ENCODE results near the gene SLC4A8. TPM values are rescaled to one million over a fixed set of nuclear protein-coding genes. Genes with fewer than 3 reads are reported as not detected.
A peak's percentile ranks its signal among the peaks of the same experiment; 100 is the strongest.

Gene SLC4A8
- total RNA-seq, 1 experiment from 2014 or later = 26.3 TPM

DNA sequence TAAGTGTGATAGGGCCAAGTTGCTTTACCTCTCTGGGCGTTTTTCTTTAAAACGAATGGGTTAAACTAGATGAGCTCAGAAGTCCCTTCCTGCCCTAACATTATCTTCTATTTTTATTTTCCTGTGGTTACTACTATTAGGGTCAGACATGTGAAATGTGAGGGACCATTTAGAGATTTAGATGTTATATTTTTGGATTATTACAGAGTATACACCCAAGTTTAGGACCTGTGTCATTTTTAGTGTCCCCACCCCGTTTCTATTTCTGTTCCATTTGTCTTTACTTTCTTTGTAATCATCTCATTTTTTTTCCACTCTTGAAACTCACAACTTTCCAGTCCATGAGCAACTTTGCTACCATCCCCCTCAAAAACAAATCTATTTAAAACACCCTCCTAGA, 56.3 kb downstream of the SLC4A8 start:
- H3K79me1 ChIP-seq (ENCODE audit: insufficient read depth, low read depth, low read length, poor library complexity, severe bottlenecking) = no peaks in the 10 kb centered on the region
- H3K14ac ChIP-seq (ENCODE audit: insufficient read depth, low read length) = no peak overlapping the region
- DNase-seq = no peak
- H2AK5ac ChIP-seq (ENCODE audit: insufficient read length, low read length) = no peak overlapping the region
- Mint-ChIP-seq H3K36me3 (ENCODE audit: insufficient read depth in 1 of 3, low read depth in 3 of 3) (peaks cover 0 to 2% (median 0%) of the 10 kb centered on the region in 3 experiments; a peak in 3 of 7 replicates), H3K4me3 (no peak overlapping the region), H3K27ac (0 out of 7 replicates have a peak overlapping the region, but pooled peaks of 1 of the 3 experiments have one; percentile 4), H3K4me1 (peaks cover 4 to 5% of the 10 kb centered on the region in 2 experiments; a peak in 2 of 4 replicates), H3K27me3 (ENCODE audit: low read depth) (no peaks in the 10 kb centered on the region), H3K9me3 (no peaks in the 10 kb centered on the region)
- no peaks in the 10 kb centered on the region for H3K79me2 ChIP-seq (ENCODE audit: insufficient read depth, low read length)
- TF ChIP-seq, protein P1, sequence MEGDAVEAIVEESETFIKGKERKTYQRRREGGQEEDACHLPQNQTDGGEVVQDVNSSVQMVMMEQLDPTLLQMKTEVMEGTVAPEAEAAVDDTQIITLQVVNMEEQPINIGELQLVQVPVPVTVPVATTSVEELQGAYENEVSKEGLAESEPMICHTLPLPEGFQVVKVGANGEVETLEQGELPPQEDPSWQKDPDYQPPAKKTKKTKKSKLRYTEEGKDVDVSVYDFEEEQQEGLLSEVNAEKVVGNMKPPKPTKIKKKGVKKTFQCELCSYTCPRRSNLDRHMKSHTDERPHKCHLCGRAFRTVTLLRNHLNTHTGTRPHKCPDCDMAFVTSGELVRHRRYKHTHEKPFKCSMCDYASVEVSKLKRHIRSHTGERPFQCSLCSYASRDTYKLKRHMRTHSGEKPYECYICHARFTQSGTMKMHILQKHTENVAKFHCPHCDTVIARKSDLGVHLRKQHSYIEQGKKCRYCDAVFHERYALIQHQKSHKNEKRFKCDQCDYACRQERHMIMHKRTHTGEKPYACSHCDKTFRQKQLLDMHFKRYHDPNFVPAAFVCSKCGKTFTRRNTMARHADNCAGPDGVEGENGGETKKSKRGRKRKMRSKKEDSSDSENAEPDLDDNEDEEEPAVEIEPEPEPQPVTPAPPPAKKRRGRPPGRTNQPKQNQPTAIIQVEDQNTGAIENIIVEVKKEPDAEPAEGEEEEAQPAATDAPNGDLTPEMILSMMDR (conservative IDR thresholded peaks at IDR 0.05) = no peak
- no peak overlapping the region for H2BK120ac ChIP-seq (ENCODE audit: low read depth, low read length, poor library complexity, severe bottlenecking)
- H3K4me1 ChIP-seq (ENCODE audit: insufficient read depth, low read length) = no peaks in the 10 kb centered on the region
- no peak overlapping the region for H3K27ac ChIP-seq (ENCODE audit: insufficient read length, low read depth, low read length)
- H2BK20ac ChIP-seq (ENCODE audit: low read depth, low read length, poor library complexity, severe bottlenecking) = no peak overlapping the region
- no peak overlapping the region for H3K4me2 ChIP-seq (ENCODE audit: insufficient read depth, insufficient read length, low read length)
- H4K91ac ChIP-seq (ENCODE audit: insufficient read length, low read depth, low read length) = no peak overlapping the region
- H2AFZ ChIP-seq (ENCODE audit: low read length) = no peak overlapping the region
- H3K9ac ChIP-seq (ENCODE audit: extremely low read depth, insufficient read length, low read length) = no peak overlapping the region
- no peak overlapping the region for H3K18ac ChIP-seq (ENCODE audit: insufficient read length, low read depth, low read length)
- H3K56ac ChIP-seq (ENCODE audit: insufficient read length, low read depth, low read length) = no peak overlapping the region
- H4K5ac ChIP-seq (ENCODE audit: insufficient read length, low read depth, low read length) = no peak overlapping the region
- H3T11ph ChIP-seq (ENCODE audit: low read length) = no peak overlapping the region
- WGBS (ENCODE audit: extremely low coverage, insufficient read length, low lambda C conversion rate) = no CpG with 5 or more reads among the region's 3 CpGs
- no peaks in the 10 kb centered on the region for H4K20me1 ChIP-seq (ENCODE audit: control insufficient read depth, insufficient read depth, insufficient read length)
- H2BK15ac ChIP-seq (ENCODE audit: low read depth, low read length) = no peak overlapping the region
- H3K27me3 ChIP-seq (ENCODE audit: insufficient read depth, low read length) = no peaks in the 10 kb centered on the region
- no peak overlapping the region for H2BK5ac ChIP-seq (ENCODE audit: insufficient read length, low read length)
- H3K4ac ChIP-seq (ENCODE audit: low read depth, low read length) = no peak overlapping the region
- H2BK12ac ChIP-seq (ENCODE audit: insufficient read length, low read depth, low read length) = no peak overlapping the region
- H4K8ac ChIP-seq (replicated peaks; ENCODE audit: insufficient read length, low read depth, low read length) = no peak overlapping the region
- H3K9me3 ChIP-seq (ENCODE audit: control insufficient read depth, low read depth, low read length) = no peaks in the 10 kb centered on the region
- no peak overlapping the region for H3K23ac ChIP-seq (ENCODE audit: insufficient read length, low read depth, low read length)
- H3K23me2 ChIP-seq (ENCODE audit: insufficient read length, low read depth, low read length, poor library complexity, severe bottlenecking) = no peaks in the 10 kb centered on the region

All from H9 (cell line).